Upper lobe of right lung (tissue), 1 donor: ENCODE data around the gene ZEB2. TPM values are rescaled to one million over a fixed set of nuclear protein-coding genes. Genes with fewer than 3 reads are reported as not detected.

Experiments
- ATAC-seq: fragments of 200-7000 bp; cut with Tn5 transposase; one replicate; pipeline ENCODE4 v1.9.1; 2020; ENCODE audit warnings: mild to moderate bottlenecking, moderate library complexity
- DNase-seq: peaks from one replicate; pipeline ENCODE4 v3.0.0-alpha.2; 2020
- H3K27ac ChIP-seq: fragments of 200-600 bp; one replicate; pipeline ENCODE4 v1.8.0; 2022
- H3K27me3 ChIP-seq: fragments of 200-600 bp; one replicate; pipeline ENCODE4 v1.8.0; 2022; ENCODE audit warnings: mild to moderate bottlenecking
- H3K36me3 ChIP-seq: fragments of 200-600 bp; one replicate; pipeline ENCODE4 v1.8.0; 2022
- H3K4me1 ChIP-seq: fragments of 200-600 bp; one replicate; pipeline ENCODE4 v1.8.0; 2022
- H3K4me3 ChIP-seq: fragments of 200-600 bp; one replicate; pipeline ENCODE4 v1.8.0; 2022; ENCODE audit warnings: mild to moderate bottlenecking
- H3K9me3 ChIP-seq: fragments of 200-600 bp; one replicate; pipeline ENCODE4 v1.8.0; 2022
- CTCF ChIP-seq: fragments of 200-600 bp; IDR thresholded peaks from one replicate; pipeline ENCODE4 v1.8.0; 2022; ENCODE audit warnings: antibody characterized with exemption
- intact Hi-C: fragments of 100-400 bp; cut with DNase I; formaldehyde crosslinking; loops from one replicate; pipeline ENCODE4 v1.11.0; 2022
- total RNA-seq: library from RNA; stranded (reverse); fragmentation: NEBNext Ultra II Directional; extraction: Animal tissue kit (Norgen Biotek cat#: 25700); gene quantifications from one replicate; pipeline ENCODE4 v1.2.1, GENCODE V29; 2021
- donor health status: DM: no; HTN: yes; CAD: no; lungs with severe emphysema.

The ZEB2 gene
- total RNA-seq, 1 donor from 2014 or later, result 178 TPM

- no peak for DNase-seq
- no peak for TF ChIP-seq CTCF
- intact Hi-C loops, result no loop called here
- H3K4me1 ChIP-seq, result peaks cover 17% of the 10 kb centered on the region
- no peaks in the 10 kb centered on the region for H3K27me3 ChIP-seq
- ATAC-seq, result no peak
- H3K27ac ChIP-seq, result no peak overlapping the region
- H3K9me3 ChIP-seq, result no peaks in the 10 kb centered on the region
- H3K4me3 ChIP-seq, result no peak overlapping the region
- H3K36me3 ChIP-seq, result peaks cover 22% of the 10 kb centered on the region
Observed at GRCh38 chr2:144409241-144409640, 110.7 kb downstream of the ZEB2 start.

GRCh38 chr2:144407262-144407661, 112.7 kb downstream of the ZEB2 start:
- H3K36me3 ChIP-seq, result peaks cover 39% of the 10 kb centered on the region
- H3K4me3 ChIP-seq, result no peak overlapping the region
- intact Hi-C loops, result no loop called here
- DNase-seq (no peak), ATAC-seq (no peak)
- no peak overlapping the region for H3K27ac ChIP-seq
- H3K9me3 ChIP-seq, result no peaks in the 10 kb centered on the region
- no peaks in the 10 kb centered on the region for H3K27me3 ChIP-seq
- TF ChIP-seq CTCF, result no peak
- H3K4me1 ChIP-seq, result peaks cover 6% of the 10 kb centered on the region

GRCh38 chr2:144405982-144406788, 113.7 kb downstream of the ZEB2 start:
- Histone ChIP-seq H3K4me1 (peaks cover 6% of the 10 kb centered on the region), H3K9me3 (no peaks in the 10 kb centered on the region), H3K36me3 (peaks cover 48% of the 10 kb centered on the region), H3K27ac (no peak overlapping the region), H3K27me3 (no peaks in the 10 kb centered on the region), H3K4me3 (no peak overlapping the region)
- no peak for DNase-seq
- no peak for TF ChIP-seq CTCF
- intact Hi-C loops, result no loop called here
- ATAC-seq, result no peak

- TF ChIP-seq CTCF, result no peak
- intact Hi-C loops, result no loop called here
Observed at GRCh38 chr2:144405321-144405720, 114.6 kb downstream of the ZEB2 start.

GRCh38 chr2:144404586-144405314, 115.2 kb downstream of the ZEB2 start:
- Histone ChIP-seq H3K4me3 (no peak overlapping the region), H3K36me3 (peaks cover 57% of the 10 kb centered on the region), H3K27me3 (no peaks in the 10 kb centered on the region), H3K4me1 (peaks cover 6% of the 10 kb centered on the region), H3K9me3 (no peaks in the 10 kb centered on the region), H3K27ac (no peak overlapping the region)
- DNase-seq (no peak), ATAC-seq (peak; percentile 30)
- intact Hi-C loops, result no loop called here
- no peak for TF ChIP-seq CTCF

More at GRCh38 chr2:144405321-144405720, 114.6 kb downstream of the ZEB2 start:
- H3K36me3 ChIP-seq, result peaks cover 52% of the 10 kb centered on the region
- H3K9me3 ChIP-seq, result no peaks in the 10 kb centered on the region
- no peak overlapping the region for H3K27ac ChIP-seq
- ATAC-seq (no peak), DNase-seq (no peak)
- H3K27me3 ChIP-seq, result no peaks in the 10 kb centered on the region
- peaks cover 6% of the 10 kb centered on the region for H3K4me1 ChIP-seq
- no peak overlapping the region for H3K4me3 ChIP-seq
